Activated CD4-positive, alpha-beta T cell treated with anti-CD3 and anti-CD28 coated beads, Interleukin-2, amount 50 U/mL, for 4 hours (primary cell): ENCODE data around the gene REEP6.

Experiments
- DNase-seq, 2 experiments: peaks; one replicate each; pipeline ENCODE4 v3.0.0-alpha.2; 2020

The REEP6 gene

GRCh38 chr19:1457031-1457739 is 33.8 kb upstream of the REEP6 start:
- no peak for DNase-seq

- DNase-seq, result no peak
Measured at GRCh38 chr19:1457892-1458291, 33.1 kb upstream of the REEP6 start.

- DNase-seq, result no peak
Measured at GRCh38 chr19:1459479-1459878, 31.5 kb upstream of the REEP6 start.

- DNase-seq, result no peak
Measured at GRCh38 chr19:1460033-1460995, 30.7 kb upstream of the REEP6 start.

- no peak for DNase-seq
Measured at GRCh38 chr19:1461862-1462261, 29.1 kb upstream of the REEP6 start.

- DNase-seq, result no peak
Measured at GRCh38 chr19:1465191-1466016, 25.6 kb upstream of the REEP6 start.

- DNase-seq, result no peak
Measured at GRCh38 chr19:1466018-1466460, 24.9 kb upstream of the REEP6 start.

GRCh38 chr19:1466461-1467214 is 24.3 kb upstream of the REEP6 start:
- no peak for DNase-seq

- no peak for DNase-seq
Measured at GRCh38 chr19:1467215-1467489, 23.8 kb upstream of the REEP6 start.

- no peak for DNase-seq
Measured at GRCh38 chr19:1467490-1468273, 23.3 kb upstream of the REEP6 start.

- no peak for DNase-seq
Measured at GRCh38 chr19:1468274-1468820, 22.6 kb upstream of the REEP6 start.

GRCh38 chr19:1468821-1469254 is 22.1 kb upstream of the REEP6 start:
- DNase-seq, result no peak

GRCh38 chr19:1469255-1470054 is 21.5 kb upstream of the REEP6 start:
- DNase-seq, result no peak

GRCh38 chr19:1470055-1470304 is 21.0 kb upstream of the REEP6 start:
- no peak for DNase-seq

- peak; percentile 74 for DNase-seq
Measured at GRCh38 chr19:1470305-1471009, 20.5 kb upstream of the REEP6 start.

GRCh38 chr19:1471010-1471514 is 19.9 kb upstream of the REEP6 start:
- no peak for DNase-seq

- no peak for DNase-seq
Measured at GRCh38 chr19:1471515-1472160, 19.3 kb upstream of the REEP6 start.

GRCh38 chr19:1472231-1473084 is 18.5 kb upstream of the REEP6 start:
- no peak for DNase-seq
